ENCODE measurements around the gene SPATA20. TPM values are rescaled to one million over a fixed set of nuclear protein-coding genes. Genes with fewer than 3 reads are reported as not detected.

The SPATA20 gene
- total RNA-seq, 2 donors from 2014 or later: 9.1 to 12.7 TPM

GRCh38 chr17:50514936-50515702 is 31.9 kb upstream of the SPATA20 start:
- H3K27me3 Mint-ChIP-seq: no peaks in the 10 kb centered on the region
- no peak overlapping the region for H3K4me3 Mint-ChIP-seq
- H3K36me3 Mint-ChIP-seq (ENCODE audit: low read depth): no peaks in the 10 kb centered on the region
- no peak overlapping the region for H3K27ac Mint-ChIP-seq
- H3K4me1 Mint-ChIP-seq: peaks cover 21% of the 10 kb centered on the region
- H3K9me3 Mint-ChIP-seq: no peaks in the 10 kb centered on the region
- no peak for ATAC-seq (replicated peaks)

GRCh38 chr17:50517011-50517410 is 30.0 kb upstream of the SPATA20 start:
- H3K4me3 Mint-ChIP-seq: no peak overlapping the region
- ATAC-seq (replicated peaks): no peak
- H3K27ac Mint-ChIP-seq: peak overlapping the region; percentile 26
- H3K4me1 Mint-ChIP-seq: peaks cover 9% of the 10 kb centered on the region
- H3K9me3 Mint-ChIP-seq: no peaks in the 10 kb centered on the region
- H3K36me3 Mint-ChIP-seq (ENCODE audit: low read depth): no peaks in the 10 kb centered on the region
- no peaks in the 10 kb centered on the region for H3K27me3 Mint-ChIP-seq

- peak overlapping the region; percentile 26 for H3K27ac Mint-ChIP-seq
- H3K9me3 Mint-ChIP-seq: no peaks in the 10 kb centered on the region
- no peaks in the 10 kb centered on the region for H3K27me3 Mint-ChIP-seq
Measured at GRCh38 chr17:50517504-50518383, 29.2 kb upstream of the SPATA20 start.

GRCh38 chr17:50518384-50519023 is 28.5 kb upstream of the SPATA20 start:
- ATAC-seq (replicated peaks): no peak
- no peak overlapping the region for H3K27ac Mint-ChIP-seq
- H3K4me1 Mint-ChIP-seq: peaks cover 9% of the 10 kb centered on the region
- no peak overlapping the region for H3K4me3 Mint-ChIP-seq
- no peaks in the 10 kb centered on the region for H3K27me3 Mint-ChIP-seq
- no peaks in the 10 kb centered on the region for H3K9me3 Mint-ChIP-seq
- H3K36me3 Mint-ChIP-seq (ENCODE audit: low read depth): no peaks in the 10 kb centered on the region

More at GRCh38 chr17:50517504-50518383, 29.2 kb upstream of the SPATA20 start:
- ATAC-seq (replicated peaks): no peak
- H3K4me1 Mint-ChIP-seq: peaks cover 9% of the 10 kb centered on the region
- H3K4me3 Mint-ChIP-seq: no peak overlapping the region
- no peaks in the 10 kb centered on the region for H3K36me3 Mint-ChIP-seq (ENCODE audit: low read depth)

GRCh38 chr17:50519141-50519834 is 27.7 kb upstream of the SPATA20 start:
- no peak for ATAC-seq (replicated peaks)
- H3K27me3 Mint-ChIP-seq: no peaks in the 10 kb centered on the region
- H3K9me3 Mint-ChIP-seq: no peaks in the 10 kb centered on the region
- H3K27ac Mint-ChIP-seq: no peak overlapping the region
- no peak overlapping the region for H3K4me3 Mint-ChIP-seq
- no peaks in the 10 kb centered on the region for H3K36me3 Mint-ChIP-seq (ENCODE audit: low read depth)
- peaks cover 9% of the 10 kb centered on the region for H3K4me1 Mint-ChIP-seq

- H3K4me3 Mint-ChIP-seq: no peak overlapping the region
- no peak for ATAC-seq (replicated peaks)
- no peaks in the 10 kb centered on the region for H3K27me3 Mint-ChIP-seq
- H3K4me1 Mint-ChIP-seq: peaks cover 9% of the 10 kb centered on the region
- no peak overlapping the region for H3K27ac Mint-ChIP-seq
- H3K36me3 Mint-ChIP-seq (ENCODE audit: low read depth): no peaks in the 10 kb centered on the region
- H3K9me3 Mint-ChIP-seq: no peaks in the 10 kb centered on the region
Measured at GRCh38 chr17:50520483-50520882, 26.5 kb upstream of the SPATA20 start.

GRCh38 chr17:50521514-50521913 is 25.5 kb upstream of the SPATA20 start:
- H3K4me3 Mint-ChIP-seq: no peak overlapping the region
- no peaks in the 10 kb centered on the region for H3K36me3 Mint-ChIP-seq (ENCODE audit: low read depth)
- no peak overlapping the region for H3K27ac Mint-ChIP-seq
- no peaks in the 10 kb centered on the region for H3K9me3 Mint-ChIP-seq
- peaks cover 9% of the 10 kb centered on the region for H3K4me1 Mint-ChIP-seq
- ATAC-seq (replicated peaks): no peak
- H3K27me3 Mint-ChIP-seq: no peaks in the 10 kb centered on the region

- no peak overlapping the region for H3K27ac Mint-ChIP-seq
- no peaks in the 10 kb centered on the region for H3K36me3 Mint-ChIP-seq (ENCODE audit: low read depth)
- H3K27me3 Mint-ChIP-seq: no peaks in the 10 kb centered on the region
- no peak for ATAC-seq (replicated peaks)
- H3K4me3 Mint-ChIP-seq: no peak overlapping the region
- H3K9me3 Mint-ChIP-seq: no peaks in the 10 kb centered on the region
- no peaks in the 10 kb centered on the region for H3K4me1 Mint-ChIP-seq
Measured at GRCh38 chr17:50522766-50523165, 24.2 kb upstream of the SPATA20 start.

GRCh38 chr17:50523208-50523607 is 23.8 kb upstream of the SPATA20 start:
- H3K9me3 Mint-ChIP-seq: no peaks in the 10 kb centered on the region
- no peaks in the 10 kb centered on the region for H3K36me3 Mint-ChIP-seq (ENCODE audit: low read depth)
- no peak overlapping the region for H3K4me3 Mint-ChIP-seq
- H3K4me1 Mint-ChIP-seq: no peaks in the 10 kb centered on the region
- no peak overlapping the region for H3K27ac Mint-ChIP-seq
- ATAC-seq (replicated peaks): no peak
- no peaks in the 10 kb centered on the region for H3K27me3 Mint-ChIP-seq

GRCh38 chr17:50524838-50525237 is 22.1 kb upstream of the SPATA20 start:
- no peak overlapping the region for H3K4me3 Mint-ChIP-seq
- no peak overlapping the region for H3K27ac Mint-ChIP-seq
- no peaks in the 10 kb centered on the region for H3K9me3 Mint-ChIP-seq
- H3K4me1 Mint-ChIP-seq: no peaks in the 10 kb centered on the region
- ATAC-seq (replicated peaks): no peak
- no peaks in the 10 kb centered on the region for H3K36me3 Mint-ChIP-seq (ENCODE audit: low read depth)
- H3K27me3 Mint-ChIP-seq: peaks cover 13% of the 10 kb centered on the region

GRCh38 chr17:50527155-50527762 is 19.7 kb upstream of the SPATA20 start:
- H3K9me3 Mint-ChIP-seq: no peaks in the 10 kb centered on the region
- no peak overlapping the region for H3K4me3 Mint-ChIP-seq
- H3K36me3 Mint-ChIP-seq (ENCODE audit: low read depth): no peaks in the 10 kb centered on the region
- no peaks in the 10 kb centered on the region for H3K4me1 Mint-ChIP-seq
- peaks cover 30% of the 10 kb centered on the region for H3K27me3 Mint-ChIP-seq
- no peak overlapping the region for H3K27ac Mint-ChIP-seq
- no peak for ATAC-seq (replicated peaks)

GRCh38 chr17:50527949-50528474 is 19.0 kb upstream of the SPATA20 start:
- H3K4me3 Mint-ChIP-seq: no peak overlapping the region

GRCh38 chr17:50529849-50530248 is 17.1 kb upstream of the SPATA20 start:
- no peak overlapping the region for H3K4me3 Mint-ChIP-seq
- H3K9me3 Mint-ChIP-seq: no peaks in the 10 kb centered on the region
- H3K36me3 Mint-ChIP-seq (ENCODE audit: low read depth): no peaks in the 10 kb centered on the region
- peaks cover 15% of the 10 kb centered on the region for H3K4me1 Mint-ChIP-seq
- H3K27me3 Mint-ChIP-seq: peaks cover 45% of the 10 kb centered on the region
- no peak for ATAC-seq (replicated peaks)
- H3K27ac Mint-ChIP-seq: no peak overlapping the region

More at GRCh38 chr17:50527949-50528474, 19.0 kb upstream of the SPATA20 start:
- Mint-ChIP-seq H3K27ac (no peak overlapping the region), H3K36me3 (ENCODE audit: low read depth) (no peaks in the 10 kb centered on the region), H3K9me3 (no peaks in the 10 kb centered on the region), H3K4me1 (no peaks in the 10 kb centered on the region), H3K27me3 (peaks cover 30% of the 10 kb centered on the region)
- ATAC-seq (replicated peaks): no peak

All from activated T-helper 17 cell treated with anti-CD3 and anti-CD28 coated beads, Interleukin-2, amount 50 U/mL, for 72 hours (primary cell).